IMR-90 (cell line): Measurements from ENCODE around the gene ENDOU. TPM values are rescaled to one million over a fixed set of nuclear protein-coding genes. Genes with fewer than 3 reads are reported as not detected.

ENCODE experiments used
- ATAC-seq: fragments of 200-7000 bp; cut with Tn5 transposase; 2 replicates; pipeline ENCODE4 v1.9.1; 2020; ENCODE audit warnings: low read depth, mild to moderate bottlenecking, moderate library complexity
- BruUV-seq: library from RNA; stranded (reverse); fragments of 400-500 nt; replicated peaks from 2 replicates; lab custom pipeline; 2021; lab: Mats Ljungman, UMichigan
- CTCF ChIA-PET: fragments of 300-600 bp; formaldehyde crosslinking; extraction: SDS; loops from one replicate; lab custom pipeline; 2021; ENCODE audit warnings: antibody characterized with exemption; lab: Yijun Ruan, JAX
- POLR2A ChIA-PET: fragments of 300-600 bp; sonication (Branson Sonifier 250); formaldehyde crosslinking; loops from one replicate; lab custom pipeline; 2022; ENCODE audit warnings: antibody characterized with exemption; ENCODE audit not compliant: unreplicated experiment; lab: Charles Lee
- DNase-seq: peaks from one replicate; pipeline ENCODE4 v3.0.0; 2013
- H2AFZ ChIP-seq: replicated peaks from 2 replicates; pipeline ENCODE3; 2013; ENCODE audit warnings: low read length, mild to moderate bottlenecking; ENCODE audit not compliant: poor library complexity
- H2AK5ac ChIP-seq: 2 replicates; pipeline ENCODE4 v1.6.1; 2013; ENCODE audit warnings: low read depth, low read length, inconsistent platforms
- H2AK9ac ChIP-seq: replicated peaks from 2 replicates; pipeline ENCODE3; 2013; ENCODE audit warnings: mild to moderate bottlenecking, low read depth, low read length, moderate library complexity; ENCODE audit not compliant: poor library complexity
- H2BK120ac ChIP-seq: 2 replicates; pipeline ENCODE4 v1.6.1; 2013; ENCODE audit warnings: low read depth, low read length, inconsistent platforms
- H2BK15ac ChIP-seq: 3 replicates; pipeline ENCODE4 v1.6.1; 2013; ENCODE audit warnings: low read depth, low read length, inconsistent platforms
- H2BK20ac ChIP-seq: 2 replicates; pipeline ENCODE4 v1.6.1; 2013; ENCODE audit warnings: low read depth, mild to moderate bottlenecking, inconsistent platforms, low read length, moderate library complexity
- H2BK5ac ChIP-seq: 2 replicates; pipeline ENCODE4 v1.6.1; 2013; ENCODE audit warnings: mild to moderate bottlenecking, low read depth, low read length, inconsistent platforms; ENCODE audit not compliant: poor library complexity, severe bottlenecking
- H3K14ac ChIP-seq: replicated peaks from 2 replicates; pipeline ENCODE4 v1.6.1; 2013; ENCODE audit warnings: low read depth, low read length, inconsistent platforms
- H3K18ac ChIP-seq: 2 replicates; pipeline ENCODE4 v1.6.1; 2013; ENCODE audit warnings: low read depth, low read length, control low read depth
- H3K23ac ChIP-seq: 2 replicates; pipeline ENCODE4 v1.6.1; 2013; ENCODE audit warnings: low read depth, low read length, inconsistent platforms
- H3K27ac ChIP-seq: 2 replicates; pipeline ENCODE4 v1.5.1; 2013; ENCODE audit warnings: mild to moderate bottlenecking, control low read depth, low read length; ENCODE audit not compliant: insufficient read depth
- H3K27me3 ChIP-seq: 2 replicates; pipeline ENCODE4 v1.6.1; 2013; ENCODE audit warnings: low read length; ENCODE audit not compliant: control insufficient read depth, insufficient read depth
- H3K36me3 ChIP-seq: 2 replicates; pipeline ENCODE4 v1.6.1; 2013; ENCODE audit warnings: low read length, mixed read lengths; ENCODE audit not compliant: control insufficient read depth, insufficient read depth
- H3K4ac ChIP-seq: 2 replicates; pipeline ENCODE4 v1.6.1; 2013; ENCODE audit warnings: low read depth, low read length, inconsistent platforms
- H3K4me1 ChIP-seq: 2 replicates; pipeline ENCODE4 v1.6.1; 2013; ENCODE audit warnings: low read length, mixed read lengths; ENCODE audit not compliant: control insufficient read depth, insufficient read depth
- H3K4me2 ChIP-seq: 2 replicates; pipeline ENCODE4 v1.6.1; 2013; ENCODE audit warnings: low read depth, mild to moderate bottlenecking, control low read depth, low read length, moderate library complexity
- H3K4me3 ChIP-seq: 2 replicates; pipeline ENCODE4 v1.5.1; 2013; ENCODE audit warnings: low read depth, mild to moderate bottlenecking, control low read depth, low read length, moderate library complexity; ENCODE audit not compliant: insufficient read depth
- H3K56ac ChIP-seq: 2 replicates; pipeline ENCODE4 v1.6.1; 2013; ENCODE audit warnings: low read length, inconsistent platforms; ENCODE audit not compliant: insufficient read depth; ENCODE audit errors: extremely low read depth
- H3K79me1 ChIP-seq, 2 experiments: 2 replicates each; pipeline ENCODE4 v1.6.1; 2013; ENCODE audit warnings: low read length in 2 of 2, inconsistent platforms in 1 of 2, low read depth in 1 of 2
- H3K9ac ChIP-seq: 2 replicates; pipeline ENCODE4 v1.6.1; 2013; ENCODE audit warnings: low read depth, low read length, control low read depth
- H3K9me1 ChIP-seq: 2 replicates; pipeline ENCODE4 v1.6.1; 2013; ENCODE audit warnings: low read length, inconsistent platforms; ENCODE audit not compliant: insufficient read depth
- H3K9me3 ChIP-seq: 2 replicates; pipeline ENCODE4 v1.6.1; 2013; ENCODE audit warnings: low read length; ENCODE audit not compliant: control insufficient read depth, insufficient read depth
- H4K20me1 ChIP-seq: 2 replicates; pipeline ENCODE4 v1.6.1; 2013; ENCODE audit warnings: low read length, inconsistent platforms; ENCODE audit not compliant: insufficient read depth
- H4K5ac ChIP-seq: 2 replicates; pipeline ENCODE4 v1.6.1; 2013; ENCODE audit warnings: mild to moderate bottlenecking, low read depth, low read length, control low read depth
- H4K8ac ChIP-seq, 2 experiments: 2 replicates each; pipeline ENCODE4 v1.6.1; 2013; ENCODE audit warnings: low read depth in 2 of 2, low read length in 2 of 2, control low read depth in 1 of 2, inconsistent platforms in 1 of 2
- H4K91ac ChIP-seq: 2 replicates; pipeline ENCODE4 v1.6.1; 2013; ENCODE audit warnings: low read depth, low read length, inconsistent platforms; ENCODE audit not compliant: insufficient read depth
- CEBPB ChIP-seq: IDR thresholded peaks from 2 replicates; pipeline ENCODE4 v1.6.1; 2012; ENCODE audit warnings: low read depth, low read length, improper control_type of control experiment
- WGBS, 2 experiments: methylation state at CpG; one replicate each; pipeline versions ENCODE4 v1.1.5 to v1.1.7; 2013; ENCODE audit warnings: missing lambda C conversion rate in 2 of 2; ENCODE audit not compliant: insufficient read length in 1 of 2; ENCODE audit errors: extremely low coverage in 2 of 2; 5-methylcytosine and 5-hydroxymethylcytosine counted together
- dilution Hi-C: fragments of 300-500 bp; cut with HindIII; formaldehyde crosslinking; loops from one replicate; pipeline ENCODE4 v1.14.3; 2018; ENCODE audit warnings: low sequenced_read_pairs; ENCODE audit not compliant: unreplicated experiment
- in situ Hi-C: fragments of 300-500 bp; cut with MboI; formaldehyde crosslinking; loops from 3 replicates; pipeline ENCODE4 v1.14.3; 2019; ENCODE audit warnings: low sequenced_read_pairs, inconsistent platforms, mixed read lengths
- intact Hi-C: fragments of 100-400 bp; cut with micrococcal nuclease; formaldehyde crosslinking; loops from 2 replicates; pipeline ENCODE4 v1.10.0; 2022
- polyA plus RNA-seq, 3 experiments: library from polyadenylated mRNA; depleted of rRNA; stranded (reverse); fragments of >200 nt; gene quantifications; 2 replicates each; pipeline ENCODE4 v1.2.3, GENCODE V29; 2012; ENCODE audit warnings: low replicate concordance in 1 of 3
- total RNA-seq: library from RNA; depleted of rRNA; stranded (reverse); fragments of >200 nt; gene quantifications from 2 replicates; pipeline ENCODE4 v1.2.3, GENCODE V29; 2012
- TF ChIP-seq, protein P1 (sequence below): conservative IDR thresholded peaks from 2 replicates; pipeline ENCODE4 v1.5.1; 2012; ENCODE audit warnings: mild to moderate bottlenecking, low read depth, low read length, improper control_type of control experiment

Gene ENDOU
- total and polyA plus RNA-seq, 2 of the 4 experiments (the other 2 are of a cell fraction): under 0.01 to 0.09 TPM

DNA sequence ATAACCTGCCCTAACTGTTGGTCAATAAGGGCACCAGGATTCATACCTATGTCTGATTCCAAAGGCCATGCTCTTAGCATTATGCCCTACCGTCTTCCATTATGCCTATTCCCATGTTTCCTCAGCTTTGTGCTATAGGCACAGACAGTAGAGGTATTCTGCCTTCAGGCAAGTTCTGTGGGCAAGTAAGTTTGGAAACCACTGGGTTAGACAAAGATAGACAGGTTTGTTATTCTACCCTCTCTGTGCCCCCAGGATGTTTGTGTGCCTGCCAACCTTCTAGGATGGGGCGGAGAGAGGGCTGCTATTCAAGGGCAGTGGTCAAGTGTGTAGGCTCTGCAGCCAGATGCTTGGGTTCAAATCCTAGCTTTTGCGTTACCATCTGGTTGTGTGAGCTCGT, 28.8 kb upstream of the ENDOU start:
- dilution Hi-C loops: no loop called here
- Histone ChIP-seq H2BK5ac (no peak overlapping the region), H2AFZ (no peak overlapping the region), H4K8ac (no peak overlapping the region; a peak in 1 of 4 replicates), H3K56ac (no peak overlapping the region), H4K20me1 (no peaks in the 10 kb centered on the region), H3K4me1 (peaks cover 17% of the 10 kb centered on the region), H3K27me3 (no peaks in the 10 kb centered on the region), H3K18ac (no peak overlapping the region), H3K4me2 (no peak overlapping the region), H3K9me1 (peaks cover 13% of the 10 kb centered on the region; the same call in 1 of the 2 replicates), H3K79me1 (no peaks in the 10 kb centered on the region), H2AK5ac (no peak overlapping the region), H3K9me3 (no peaks in the 10 kb centered on the region), H2BK15ac (no peak overlapping the region), H3K4me3 (no peak overlapping the region), H2BK20ac (no peak overlapping the region; the same call in 1 of the 2 replicates), H4K91ac (peak overlapping the region; percentile 5; the same call in 1 of the 2 replicates), H3K27ac (no peak overlapping the region), H3K23ac (peak overlapping the region; percentile 80; the same call in 1 of the 2 replicates), H3K9ac (no peak overlapping the region), H4K5ac (no peak overlapping the region), H3K14ac (peak overlapping the region; percentile 68), H2BK120ac (0 out of 2 replicates have a peak overlapping the region, but pooled peaks have one; percentile 26), H3K4ac (peak overlapping the region; percentile 64; the same call in 1 of the 2 replicates), H2AK9ac (peak overlapping the region; percentile 5), H3K36me3 (no peaks in the 10 kb centered on the region)
- no TSS peak for BruUV-seq
- ATAC-seq (no peak), DNase-seq (no peak)
- TF ChIP-seq, protein P1, sequence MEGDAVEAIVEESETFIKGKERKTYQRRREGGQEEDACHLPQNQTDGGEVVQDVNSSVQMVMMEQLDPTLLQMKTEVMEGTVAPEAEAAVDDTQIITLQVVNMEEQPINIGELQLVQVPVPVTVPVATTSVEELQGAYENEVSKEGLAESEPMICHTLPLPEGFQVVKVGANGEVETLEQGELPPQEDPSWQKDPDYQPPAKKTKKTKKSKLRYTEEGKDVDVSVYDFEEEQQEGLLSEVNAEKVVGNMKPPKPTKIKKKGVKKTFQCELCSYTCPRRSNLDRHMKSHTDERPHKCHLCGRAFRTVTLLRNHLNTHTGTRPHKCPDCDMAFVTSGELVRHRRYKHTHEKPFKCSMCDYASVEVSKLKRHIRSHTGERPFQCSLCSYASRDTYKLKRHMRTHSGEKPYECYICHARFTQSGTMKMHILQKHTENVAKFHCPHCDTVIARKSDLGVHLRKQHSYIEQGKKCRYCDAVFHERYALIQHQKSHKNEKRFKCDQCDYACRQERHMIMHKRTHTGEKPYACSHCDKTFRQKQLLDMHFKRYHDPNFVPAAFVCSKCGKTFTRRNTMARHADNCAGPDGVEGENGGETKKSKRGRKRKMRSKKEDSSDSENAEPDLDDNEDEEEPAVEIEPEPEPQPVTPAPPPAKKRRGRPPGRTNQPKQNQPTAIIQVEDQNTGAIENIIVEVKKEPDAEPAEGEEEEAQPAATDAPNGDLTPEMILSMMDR: no peak
- TF ChIP-seq CEBPB: no peak
- in situ Hi-C loops: no loop called here
- ChIA-PET CTCF (interaction anchor here (0.8 kb wide), 1 partner anchor 11 kb away, joined by 3 read pairs; no protein-coding TSS in a partner anchor), POLR2A (no interaction called here)
- WGBS, 2 experiments: 100% methylated on average over 3 of the region's 4 CpGs; no CpG with 5 or more reads in 1 of the 2 experiments
- intact Hi-C loops: no loop called here
